HG02884 (cell line): Measurements from ENCODE around the gene GPR157.

Source experiments
- ATAC-seq: cut with Tn5 transposase; IDR thresholded peaks from one replicate; pipeline ENCODE4 v1.9.1; 2021; ENCODE audit warnings: mild to moderate bottlenecking, moderate library complexity; ENCODE audit not compliant: unreplicated experiment

The GPR157 gene

DNA sequence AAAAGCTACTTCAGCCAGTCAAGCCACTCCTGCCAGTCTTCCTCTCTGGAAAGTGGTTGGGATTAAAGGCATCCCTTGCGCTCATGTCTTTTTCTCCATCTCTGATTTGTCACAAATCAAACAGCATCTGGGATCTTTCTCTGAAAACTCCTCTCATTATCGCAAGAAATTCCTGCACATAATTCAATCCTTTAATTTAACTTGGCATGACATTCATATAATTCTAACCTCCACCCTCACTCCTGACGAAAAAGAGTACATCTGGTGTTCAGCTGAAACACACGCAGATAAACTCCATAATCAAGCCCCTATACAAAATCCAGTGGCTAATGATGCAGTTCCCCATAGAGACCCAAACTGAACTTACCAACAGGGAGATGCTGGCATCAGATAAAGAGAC lies 40.1 kb downstream of the GPR157 start:
- no peak for ATAC-seq

DNA sequence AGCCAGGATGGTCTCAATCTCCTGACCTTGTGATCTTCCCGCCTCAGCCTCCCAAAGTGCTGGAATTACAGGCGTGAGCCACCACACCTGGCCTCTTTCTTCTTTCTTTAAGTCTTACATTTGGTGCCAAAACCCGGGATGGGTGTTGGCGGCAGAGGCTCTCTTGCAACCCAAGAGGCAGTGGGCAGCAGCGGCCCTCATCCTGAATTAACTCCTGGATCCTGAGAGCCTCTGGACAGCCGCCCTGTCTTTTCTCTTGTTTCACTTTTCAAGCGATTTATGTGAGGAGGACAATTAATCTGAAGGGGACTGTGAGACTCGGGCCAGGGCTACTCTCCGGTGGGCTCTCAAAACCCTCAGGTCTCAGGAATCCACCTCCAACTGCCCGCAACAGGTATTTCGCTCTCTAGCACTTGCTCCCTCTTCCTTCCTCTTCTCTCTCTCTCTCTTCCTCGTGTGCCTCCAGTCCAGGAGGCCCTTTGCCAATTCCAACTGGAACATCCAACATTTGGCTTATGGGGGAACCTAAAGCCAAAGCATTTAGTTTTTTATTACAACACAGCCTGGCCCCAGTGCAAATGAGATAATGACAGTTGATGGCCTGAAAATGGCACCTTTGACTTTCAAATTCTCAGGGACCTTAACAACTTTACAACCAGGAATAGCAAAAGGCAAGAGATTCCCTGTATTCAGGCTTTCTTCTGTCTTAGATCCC lies 41.3 kb downstream of the GPR157 start:
- no peak for ATAC-seq

- ATAC-seq, result no peak
Measured at GRCh38 chr1:9086796-9087195, 42.1 kb downstream of the GPR157 start.

GRCh38 chr1:9086045-9086444 lies 42.9 kb downstream of the GPR157 start:
- no peak for ATAC-seq

DNA sequence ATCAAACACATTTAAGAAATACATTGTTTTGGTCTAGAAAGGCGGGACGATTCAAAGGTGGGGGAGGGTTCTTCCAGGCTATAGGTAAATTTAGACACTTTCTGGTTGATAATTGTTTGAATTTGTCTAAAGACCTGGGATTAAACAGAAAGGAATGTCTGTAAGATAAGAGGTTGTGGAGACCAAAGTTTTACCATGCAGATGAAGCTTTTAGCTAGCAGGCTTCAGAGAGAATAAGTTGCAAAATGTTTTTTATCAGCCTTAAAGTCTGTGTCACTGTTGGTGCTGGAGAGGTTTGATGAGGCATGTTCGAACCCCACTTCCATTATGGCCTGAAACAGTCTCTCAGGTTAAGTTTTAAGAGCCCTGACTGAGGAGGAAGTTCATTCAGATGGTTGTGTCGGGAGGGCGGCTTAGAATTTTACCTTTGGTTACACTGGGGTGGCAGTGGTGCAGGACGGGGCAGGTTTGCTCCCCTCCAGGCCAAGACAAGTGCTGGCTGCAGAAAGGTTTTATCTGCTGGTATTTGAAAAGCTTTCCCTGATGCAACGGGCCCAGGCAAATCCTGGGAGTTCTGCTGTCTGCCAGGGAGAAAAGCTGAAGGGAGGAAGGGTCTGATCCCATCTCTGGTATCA lies 43.5 kb downstream of the GPR157 start:
- ATAC-seq, result no peak

GRCh38 chr1:9084906-9085305 lies 44.0 kb downstream of the GPR157 start:
- ATAC-seq, result no peak

GRCh38 chr1:9081473-9081872 lies 47.4 kb downstream of the GPR157 start:
- ATAC-seq, result no peak

DNA sequence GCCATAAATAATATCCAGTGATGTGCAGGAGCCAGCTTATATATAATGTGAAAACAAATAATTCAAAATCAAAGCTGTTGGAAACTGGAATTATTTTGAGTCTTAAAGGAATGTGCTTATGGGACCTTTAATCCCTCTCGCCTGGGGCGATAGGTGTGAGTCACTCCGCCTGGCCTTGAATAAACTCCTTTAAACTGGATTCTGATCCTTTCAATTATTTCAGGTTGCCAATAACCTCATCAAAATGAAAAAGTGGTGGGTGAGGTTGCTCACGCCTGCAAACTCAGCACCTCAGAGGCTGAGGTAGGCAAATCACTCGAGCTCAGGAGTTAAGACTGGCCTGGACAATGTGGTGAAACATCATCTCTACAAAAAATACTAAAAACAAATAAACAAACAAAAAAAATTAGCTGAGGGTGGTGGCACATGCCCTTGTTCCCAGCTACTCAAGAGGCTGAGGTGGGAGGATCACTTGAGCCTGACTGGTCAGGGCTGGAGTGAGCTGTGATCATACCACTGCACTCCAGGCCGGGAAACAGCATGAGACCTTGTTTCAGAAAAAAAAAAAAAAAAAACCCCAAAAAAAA lies 48.1 kb downstream of the GPR157 start:
- ATAC-seq, result no peak

DNA sequence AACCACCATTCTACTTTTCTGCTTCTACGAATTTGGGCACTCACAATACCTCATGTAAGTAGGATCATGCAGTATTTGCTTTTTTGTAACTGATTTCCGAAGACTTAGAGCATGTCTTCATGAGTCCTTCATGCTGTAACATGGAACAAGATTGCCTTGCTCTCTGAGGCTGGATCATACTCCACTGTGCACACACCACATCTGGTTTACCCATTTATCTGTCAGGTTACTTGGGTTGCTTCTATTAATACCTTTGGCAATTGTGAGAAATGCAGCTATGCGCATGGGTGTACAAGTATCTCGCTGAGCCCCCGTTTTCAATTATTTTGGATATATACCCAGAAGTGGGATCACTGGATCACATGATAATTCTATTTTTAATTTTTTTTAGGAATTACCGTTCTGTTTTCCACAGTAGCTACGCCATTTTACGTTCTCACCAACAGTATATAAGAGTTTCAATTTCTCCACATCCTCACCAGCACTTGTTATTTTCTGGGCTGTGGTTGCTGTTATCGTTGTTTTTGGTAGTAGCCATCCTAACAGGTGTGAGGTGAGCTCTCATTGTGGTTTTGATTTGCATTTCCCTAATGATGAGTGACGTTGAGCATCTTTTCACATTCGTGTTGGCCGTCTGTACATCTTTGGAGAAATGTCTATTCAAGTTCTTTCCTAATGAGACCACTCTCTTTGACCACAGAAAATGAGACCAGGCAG lies 48.8 kb downstream of the GPR157 start:
- peak; percentile 41 for ATAC-seq

DNA sequence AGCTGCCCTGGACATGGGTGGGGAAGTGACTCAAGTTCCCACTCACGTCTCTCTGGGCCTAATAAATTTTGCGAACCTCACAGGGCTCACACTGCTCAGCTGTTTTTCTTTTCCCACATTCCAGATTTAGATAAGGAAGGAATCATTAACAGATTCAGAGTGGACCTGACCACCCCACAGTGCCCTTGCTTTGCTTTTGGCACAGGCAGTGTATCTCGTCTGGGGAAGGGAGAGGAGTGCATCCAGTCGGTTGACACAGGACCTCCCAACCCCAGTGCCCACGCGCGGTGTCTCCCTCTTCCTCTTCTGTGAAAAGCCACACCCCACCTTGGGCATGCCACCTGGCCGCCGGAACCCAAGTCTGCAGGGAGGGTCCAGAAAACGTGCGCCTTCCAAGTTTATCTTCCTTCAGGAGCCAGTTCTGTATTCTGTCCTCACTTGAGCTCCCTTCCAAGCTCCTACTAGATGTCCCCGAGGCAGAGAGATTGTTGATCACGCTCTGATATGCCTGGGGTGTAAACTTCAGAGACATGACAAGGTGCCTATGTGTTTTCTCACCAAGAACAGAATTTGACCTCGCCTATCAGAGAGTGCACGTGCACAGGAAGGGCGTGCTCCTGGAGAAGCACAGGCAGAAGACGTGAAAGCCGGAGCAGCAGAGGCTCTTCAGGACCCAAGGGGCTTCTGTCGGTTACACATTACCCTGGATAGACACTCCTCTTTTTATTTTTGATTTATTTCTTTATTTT lies 50.0 kb downstream of the GPR157 start:
- no peak for ATAC-seq

- ATAC-seq, result no peak
Measured at GRCh38 chr1:9078015-9078751, 50.7 kb downstream of the GPR157 start.

GRCh38 chr1:9075022-9075421 lies 53.9 kb downstream of the GPR157 start:
- no peak for ATAC-seq

- no peak for ATAC-seq
Measured at GRCh38 chr1:9073143-9073542, 55.8 kb downstream of the GPR157 start.

GRCh38 chr1:9071554-9072235 lies 57.2 kb downstream of the GPR157 start:
- ATAC-seq, result no peak

- ATAC-seq, result no peak
Measured at GRCh38 chr1:9070486-9070885, 58.4 kb downstream of the GPR157 start.

- ATAC-seq, result peak; percentile 85
Measured at GRCh38 chr1:9069326-9070100, 59.4 kb downstream of the GPR157 start, which contains the start of gene SLC2A5. Gene SLC2A5 (minus strand): TSS chr1:9069635. CDS start chr1:9069536, 99 bp downstream.

- ATAC-seq, result no peak
Measured at GRCh38 chr1:9068981-9069325, 59.9 kb downstream of the GPR157 start.

GRCh38 chr1:9066945-9067807 lies 61.7 kb downstream of the GPR157 start:
- no peak for ATAC-seq
